Right atrium auricular region (tissue), 2 donors: ENCODE results near the gene TIMM17A. TPM values are rescaled to one million over a fixed set of nuclear protein-coding genes. Genes with fewer than 3 reads are reported as not detected.
A peak's percentile ranks its signal among the peaks of the same experiment; 100 is the strongest.

ENCODE experiments used
- DNase-seq: peaks from one replicate; pipeline ENCODE4 v3.0.0-alpha.2; 2019; ENCODE audit warnings: low spot score
- H3K27ac ChIP-seq, 2 donors: fragments of 200-600 bp; sonication (generic); 1 replicate in 1 of 2; 2 replicates in 1 of 2; pipeline ENCODE4 v1.5.1; 2016 to 2019
- H3K27me3 ChIP-seq, 2 donors: fragments of 200-600 bp; sonication (generic); one replicate each; pipeline versions ENCODE4 v1.5.1 to v1.6.0; 2017 to 2019
- H3K36me3 ChIP-seq: fragments of 200-600 bp; sonication (generic); one replicate; pipeline ENCODE4 v1.5.1; 2016
- H3K4me1 ChIP-seq, 2 donors: fragments of 200-600 bp; sonication (generic); one replicate each; pipeline versions ENCODE4 v1.5.1 to v1.6.0; 2017 to 2019
- H3K4me3 ChIP-seq, 2 donors: fragments of 200-600 bp; sonication (generic); 1 replicate in 1 of 2; 2 replicates in 1 of 2; pipeline ENCODE4 v1.5.1; 2017 to 2019; ENCODE audit warnings: mild to moderate bottlenecking in 1 of 2, moderate library complexity in 1 of 2
- H3K9me3 ChIP-seq, 2 donors: fragments of 200-600 bp; sonication (generic); one replicate each; pipeline ENCODE4 v1.5.1; 2019
- total RNA-seq, 2 donors: library from RNA; depleted of rRNA; stranded (reverse); fragments of >200 nt; gene quantifications; one replicate each; pipeline ENCODE4 v1.1.0, GENCODE V29; 2016
- TF ChIP-seq, protein P1 (sequence below), 2 donors: fragments of 200-600 bp; sonication (generic); IDR thresholded peaks; one replicate each; pipeline ENCODE4 v1.5.1; 2019; ENCODE audit warnings: antibody characterized with exemption in 2 of 2

The TIMM17A gene
- total RNA-seq, 2 donors from 2014 or later: 42.7 to 59.1 TPM

GRCh38 chr1:201942129-201942495, 13.2 kb upstream of the TIMM17A start:
- peaks cover 0 to 31% of the 10 kb centered on the region in 2 donors for H3K4me1 ChIP-seq
- H3K9me3 ChIP-seq: no peaks in the 10 kb centered on the region
- peak overlapping the region; percentile 69 for H3K27ac ChIP-seq
- H3K36me3 ChIP-seq: peaks cover 7% of the 10 kb centered on the region
- peak overlapping the region in 1 of 2 donors; percentile 31 for H3K4me3 ChIP-seq
- no peak for DNase-seq
- TF ChIP-seq, protein P1, sequence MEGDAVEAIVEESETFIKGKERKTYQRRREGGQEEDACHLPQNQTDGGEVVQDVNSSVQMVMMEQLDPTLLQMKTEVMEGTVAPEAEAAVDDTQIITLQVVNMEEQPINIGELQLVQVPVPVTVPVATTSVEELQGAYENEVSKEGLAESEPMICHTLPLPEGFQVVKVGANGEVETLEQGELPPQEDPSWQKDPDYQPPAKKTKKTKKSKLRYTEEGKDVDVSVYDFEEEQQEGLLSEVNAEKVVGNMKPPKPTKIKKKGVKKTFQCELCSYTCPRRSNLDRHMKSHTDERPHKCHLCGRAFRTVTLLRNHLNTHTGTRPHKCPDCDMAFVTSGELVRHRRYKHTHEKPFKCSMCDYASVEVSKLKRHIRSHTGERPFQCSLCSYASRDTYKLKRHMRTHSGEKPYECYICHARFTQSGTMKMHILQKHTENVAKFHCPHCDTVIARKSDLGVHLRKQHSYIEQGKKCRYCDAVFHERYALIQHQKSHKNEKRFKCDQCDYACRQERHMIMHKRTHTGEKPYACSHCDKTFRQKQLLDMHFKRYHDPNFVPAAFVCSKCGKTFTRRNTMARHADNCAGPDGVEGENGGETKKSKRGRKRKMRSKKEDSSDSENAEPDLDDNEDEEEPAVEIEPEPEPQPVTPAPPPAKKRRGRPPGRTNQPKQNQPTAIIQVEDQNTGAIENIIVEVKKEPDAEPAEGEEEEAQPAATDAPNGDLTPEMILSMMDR (IDR thresholded peaks at IDR 0.05): no peak
- no peaks in the 10 kb centered on the region for H3K27me3 ChIP-seq

GRCh38 chr1:201944002-201944401, 11.3 kb upstream of the TIMM17A start:
- H3K27ac ChIP-seq: peak overlapping the region; percentile 40 to 75
- no peaks in the 10 kb centered on the region for H3K27me3 ChIP-seq
- H3K36me3 ChIP-seq: peaks cover 7% of the 10 kb centered on the region
- TF ChIP-seq, protein P1 (IDR thresholded peaks at IDR 0.05): no peak
- no peaks in the 10 kb centered on the region for H3K9me3 ChIP-seq
- peak overlapping the region; percentile 48 to 61 for H3K4me3 ChIP-seq
- DNase-seq: no peak
- peaks cover 0 to 18% of the 10 kb centered on the region in 2 donors for H3K4me1 ChIP-seq

DNA sequence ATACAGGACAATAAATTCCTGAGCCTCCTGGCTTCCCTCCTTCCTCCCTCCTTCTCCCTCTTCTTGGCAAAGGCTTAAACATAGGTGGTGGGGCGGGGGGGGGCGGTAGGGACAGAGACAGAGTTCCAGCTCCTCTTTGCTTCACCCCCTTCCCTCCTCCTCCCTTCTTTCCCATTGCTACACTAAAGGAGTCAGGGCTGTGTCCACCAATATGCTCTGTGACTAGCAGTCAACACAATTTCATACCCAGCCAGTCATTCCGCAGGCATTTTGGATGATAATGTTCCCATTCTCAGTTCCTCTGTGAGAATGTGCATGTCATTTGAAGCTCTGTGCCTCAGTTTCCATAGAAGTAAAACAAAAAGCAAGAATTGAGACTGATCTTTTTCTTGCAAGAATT, 10.7 kb upstream of the TIMM17A start:
- TF ChIP-seq, protein P1 (IDR thresholded peaks at IDR 0.05): no peak
- H3K4me1 ChIP-seq: peaks cover 0 to 12% of the 10 kb centered on the region in 2 donors
- no peaks in the 10 kb centered on the region for H3K9me3 ChIP-seq
- H3K27me3 ChIP-seq: no peaks in the 10 kb centered on the region
- H3K27ac ChIP-seq: peak overlapping the region; percentile 68 to 75
- H3K36me3 ChIP-seq: peaks cover 7% of the 10 kb centered on the region
- peak overlapping the region; percentile 48 to 61 for H3K4me3 ChIP-seq
- no peak for DNase-seq

DNA sequence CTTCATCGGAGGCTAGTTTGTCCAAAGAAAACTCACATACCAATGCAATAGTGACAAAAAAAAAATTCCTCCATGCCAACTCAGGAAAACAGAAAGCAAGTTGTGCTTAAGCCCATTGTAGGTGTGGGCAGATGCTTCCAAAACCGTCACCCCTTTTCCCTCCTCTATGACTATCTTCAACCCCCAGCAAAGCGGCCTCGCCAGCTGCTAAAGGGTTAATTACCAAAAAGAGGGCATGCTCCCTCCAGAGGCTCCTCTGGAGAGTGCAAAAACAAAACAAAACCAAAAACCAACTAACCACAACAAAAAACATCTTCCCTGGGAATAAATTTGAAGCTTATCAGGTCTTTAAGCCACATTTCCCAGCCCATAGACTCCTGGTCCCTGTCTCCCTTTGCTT, 10.1 kb upstream of the TIMM17A start:
- TF ChIP-seq, protein P1 (IDR thresholded peaks at IDR 0.05): peak; percentile 28 to 46
- no peak for DNase-seq
- H3K36me3 ChIP-seq: peaks cover 7% of the 10 kb centered on the region
- H3K27ac ChIP-seq: peak overlapping the region; percentile 68 to 75
- H3K4me3 ChIP-seq: peak overlapping the region; percentile 48 to 61
- H3K27me3 ChIP-seq: no peaks in the 10 kb centered on the region
- peaks cover 0 to 12% of the 10 kb centered on the region in 2 donors for H3K4me1 ChIP-seq
- no peaks in the 10 kb centered on the region for H3K9me3 ChIP-seq

GRCh38 chr1:201945863-201946223, 9.5 kb upstream of the TIMM17A start:
- Histone ChIP-seq H3K27me3 (no peaks in the 10 kb centered on the region), H3K4me1 (peaks cover 0 to 12% of the 10 kb centered on the region in 2 donors), H3K9me3 (no peaks in the 10 kb centered on the region), H3K4me3 (peak overlapping the region; percentile 48 to 61), H3K27ac (peak overlapping the region; percentile 68 to 75), H3K36me3 (peaks cover 7% of the 10 kb centered on the region)
- TF ChIP-seq, protein P1 (IDR thresholded peaks at IDR 0.05): no peak
- DNase-seq: no peak

- Histone ChIP-seq H3K4me3 (peak within 1 kb of the TSS; percentile 48 to 61), H3K27me3 (no peaks in the 10 kb centered on the region), H3K4me1 (peaks cover 0 to 7% of the 10 kb centered on the region in 2 donors), H3K27ac (peak within 1 kb of the TSS; percentile 68 to 75), H3K9me3 (no peaks in the 10 kb centered on the region), H3K36me3 (peaks cover 7% of the 10 kb centered on the region)
- TF ChIP-seq, protein P1 (IDR thresholded peaks at IDR 0.05): no peak
- DNase-seq: peak; percentile 94
These were observed 8.9 kb upstream of the TIMM17A start, which contains the start of gene LMOD1 for GRCh38 chr1:201946224-201946908. LMOD1 (minus strand) TSS chr1:201946548; CDS start chr1:201946340, 208 bp downstream.
